Ishikawa (cell line): Measurements from ENCODE around the gene MUC15.

Source experiments
- CEBPB ChIP-seq: IDR thresholded peaks from 2 replicates; pipeline ENCODE4 v1.6.1; 2012
- CREB1 ChIP-seq: IDR thresholded peaks from 2 replicates; pipeline ENCODE4 v1.6.1; 2012; ENCODE audit warnings: low read depth
- EGR1 ChIP-seq: IDR thresholded peaks from 2 replicates; pipeline ENCODE4 v1.6.1; 2012
- EP300 ChIP-seq: IDR thresholded peaks from 2 replicates; pipeline ENCODE4 v1.6.1; 2012; ENCODE audit warnings: borderline replicate concordance
- FOXM1 ChIP-seq: IDR thresholded peaks from 2 replicates; pipeline ENCODE4 v1.6.1; 2012; ENCODE audit warnings: low read depth, borderline replicate concordance
- NFIC ChIP-seq: IDR thresholded peaks from 2 replicates; pipeline ENCODE4 v1.6.1; 2012
- RAD21 ChIP-seq: IDR thresholded peaks from 2 replicates; pipeline ENCODE4 v1.6.1; 2012; ENCODE audit warnings: low read depth
- REST ChIP-seq: IDR thresholded peaks from 2 replicates; pipeline ENCODE4 v1.6.1; 2012; ENCODE audit warnings: low read depth, mild to moderate bottlenecking
- TAF1 ChIP-seq: IDR thresholded peaks from 2 replicates; pipeline ENCODE4 v1.6.1; 2012; ENCODE audit warnings: low read depth, mild to moderate bottlenecking
- TCF12 ChIP-seq: IDR thresholded peaks from 2 replicates; pipeline ENCODE4 v1.6.1; 2012; ENCODE audit warnings: low read depth
- TEAD4 ChIP-seq: IDR thresholded peaks from 2 replicates; pipeline ENCODE4 v1.6.1; 2012
- YY1 ChIP-seq: IDR thresholded peaks from 2 replicates; pipeline ENCODE4 v1.6.1; 2012; ENCODE audit warnings: low read depth
- ZBTB7A ChIP-seq: IDR thresholded peaks from 2 replicates; pipeline ENCODE4 v1.6.1; 2012; ENCODE audit warnings: low read depth
- TF ChIP-seq, protein P1 (sequence below): IDR thresholded peaks from 2 replicates; pipeline ENCODE4 v1.6.1; 2012
- TF ChIP-seq, protein P2 (sequence below): IDR thresholded peaks from 2 replicates; pipeline ENCODE4 v1.6.1; 2012

MUC15 gene

DNA sequence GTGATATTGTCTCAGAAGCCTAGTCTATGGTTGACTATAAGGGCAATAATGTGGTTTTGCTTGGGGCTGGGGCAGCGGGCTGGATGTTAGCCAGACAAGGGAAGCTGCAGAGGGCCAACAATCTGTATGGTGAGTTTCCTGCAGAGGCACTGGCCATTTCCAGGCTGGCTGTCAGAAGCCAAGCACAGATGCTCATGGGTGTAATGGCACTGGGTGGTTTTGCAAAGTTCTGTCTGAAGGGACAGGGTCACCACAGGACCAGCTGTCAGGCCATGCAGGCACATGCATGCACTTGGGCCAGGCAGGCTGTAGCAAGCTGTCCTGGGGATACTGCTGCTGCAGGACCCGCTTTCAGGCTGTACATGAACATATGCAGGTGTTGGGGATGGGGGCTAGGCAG lies 41.7 kb upstream of the MUC15 start:
- TF ChIP-seq EP300 (no peak), CEBPB (no peak), REST (no peak), YY1 (no peak), FOXM1 (no peak), RAD21 (no peak), CREB1 (no peak), TCF12 (no peak), EGR1 (no peak), TEAD4 (no peak), TAF1 (no peak), NFIC (no peak), ZBTB7A (no peak)
- TF ChIP-seq, protein P1, sequence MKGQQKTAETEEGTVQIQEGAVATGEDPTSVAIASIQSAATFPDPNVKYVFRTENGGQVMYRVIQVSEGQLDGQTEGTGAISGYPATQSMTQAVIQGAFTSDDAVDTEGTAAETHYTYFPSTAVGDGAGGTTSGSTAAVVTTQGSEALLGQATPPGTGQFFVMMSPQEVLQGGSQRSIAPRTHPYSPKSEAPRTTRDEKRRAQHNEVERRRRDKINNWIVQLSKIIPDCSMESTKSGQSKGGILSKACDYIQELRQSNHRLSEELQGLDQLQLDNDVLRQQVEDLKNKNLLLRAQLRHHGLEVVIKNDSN = no peak
- TF ChIP-seq, protein P2, sequence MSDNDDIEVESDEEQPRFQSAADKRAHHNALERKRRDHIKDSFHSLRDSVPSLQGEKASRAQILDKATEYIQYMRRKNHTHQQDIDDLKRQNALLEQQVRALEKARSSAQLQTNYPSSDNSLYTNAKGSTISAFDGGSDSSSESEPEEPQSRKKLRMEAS = no peak

DNA sequence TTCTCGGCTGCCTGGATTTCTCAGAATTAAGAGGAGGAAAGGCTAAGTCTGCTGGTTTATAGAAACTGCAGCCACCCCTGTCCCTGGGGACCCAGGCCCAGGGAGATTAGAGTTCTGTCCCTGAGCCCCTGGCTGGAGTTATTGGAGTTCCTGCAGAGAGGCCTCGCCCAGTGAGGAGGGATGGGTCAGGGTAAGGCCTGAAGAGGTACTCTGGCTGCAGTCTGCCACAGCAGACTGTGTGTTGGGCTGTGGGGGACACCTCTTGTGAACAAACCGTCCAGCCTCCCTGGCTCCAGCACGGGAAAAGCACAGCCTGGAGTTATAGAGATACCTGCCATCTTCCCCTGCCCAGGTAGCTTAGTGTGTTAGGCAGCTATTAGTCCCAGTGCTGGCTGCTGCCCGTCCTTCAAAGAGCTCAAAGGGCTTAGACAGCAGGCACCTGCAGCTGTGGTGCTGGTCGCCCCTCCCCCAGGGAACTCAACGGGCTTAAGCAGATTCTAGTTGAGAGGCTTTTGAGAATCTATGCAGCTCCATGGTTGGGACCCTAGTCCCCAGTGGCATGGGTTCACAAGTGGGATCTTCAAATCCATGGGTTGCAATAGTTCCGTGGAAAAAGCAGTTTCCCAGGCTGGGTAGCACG lies 36.6 kb upstream of the MUC15 start:
- TF ChIP-seq EGR1 (no peak), EP300 (no peak), YY1 (no peak), CREB1 (no peak), TAF1 (no peak), FOXM1 (no peak), ZBTB7A (no peak), TCF12 (no peak), CEBPB (no peak), RAD21 (no peak), REST (no peak)
- TF ChIP-seq, protein P1 = no peak
- TF ChIP-seq, protein P2 = no peak

DNA sequence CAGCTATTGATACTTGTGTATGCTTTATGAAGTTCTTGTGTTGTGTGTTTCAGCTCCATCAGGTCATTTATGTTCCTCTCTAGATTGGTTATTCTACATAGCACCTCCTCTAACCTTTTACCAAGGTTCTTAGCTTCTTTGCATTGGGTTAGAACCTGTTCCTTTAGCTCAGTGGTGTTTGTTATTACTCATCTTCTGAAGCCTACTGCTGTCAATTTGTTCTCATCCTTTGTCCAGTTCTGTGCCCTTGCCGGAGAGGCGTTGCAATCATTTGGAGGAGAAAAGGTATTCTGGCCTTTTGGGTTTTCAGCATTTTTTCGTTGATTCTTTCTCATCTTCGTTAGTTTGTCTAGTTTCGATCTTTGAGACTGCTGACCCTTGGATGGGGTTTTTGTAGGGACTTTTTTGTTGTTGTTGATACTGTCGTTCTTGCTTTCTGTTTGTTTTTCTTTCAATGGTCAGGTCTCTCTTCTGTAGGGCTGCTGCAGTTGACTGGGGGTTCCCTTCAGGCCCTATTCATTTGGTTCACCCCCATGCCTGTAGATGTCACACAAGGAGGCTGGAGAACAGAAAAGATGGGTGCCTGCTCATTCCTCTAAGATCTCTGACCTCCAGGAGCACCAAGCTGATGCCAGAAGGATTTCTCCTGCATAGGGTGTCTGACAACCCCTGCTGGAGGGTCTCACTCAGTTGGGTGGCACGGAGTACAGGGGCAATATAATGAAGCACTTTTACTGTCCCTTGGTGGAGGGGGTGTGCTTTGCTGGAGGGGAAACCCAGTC lies 35.9 kb upstream of the MUC15 start:
- no peak for TF ChIP-seq ZBTB7A
- TF ChIP-seq, protein P1 = no peak
- TF ChIP-seq CEBPB = no peak
- no peak for TF ChIP-seq CREB1
- no peak for TF ChIP-seq TCF12
- TF ChIP-seq EGR1 = no peak
- TF ChIP-seq TAF1 = no peak
- TF ChIP-seq NFIC = no peak
- TF ChIP-seq EP300 = no peak
- TF ChIP-seq, protein P2 = no peak
- no peak for TF ChIP-seq REST
- TF ChIP-seq YY1 = no peak
- TF ChIP-seq FOXM1 = no peak
- no peak for TF ChIP-seq TEAD4
